ENCODE data around the gene KCNIP3. TPM values are rescaled to one million over a fixed set of nuclear protein-coding genes. Genes with fewer than 3 reads are reported as not detected.

KCNIP3 gene
- total and polyA plus RNA-seq, 9 of the 15 experiments (the other 6 are each of a cell fraction or from before 2014, with no cell fraction given): 0.04 TPM; not detected in 8

GRCh38 chr2:95345563-95346230, 48.5 kb downstream of the KCNIP3 start (continued):
- peak; percentile 68 for TF ChIP-seq MGA (IDR thresholded peaks at IDR 0.05)
- TF ChIP-seq ADNP (tag; IDR thresholded peaks at IDR 0.05): no peak
- no peak for TF ChIP-seq POLR2AphosphoS5 (IDR thresholded peaks at IDR 0.05; ENCODE audit: control insufficient read depth, insufficient read depth, low read depth, low read length)
- TF ChIP-seq CTCFL (IDR thresholded peaks at IDR 0.05; ENCODE audit: borderline replicate concordance, insufficient read depth, low read depth, low read length, poor library complexity, severe bottlenecking): peak; percentile 76
- TF ChIP-seq KLF1 (tag; IDR thresholded peaks at IDR 0.05): 0 out of 2 replicates have a peak, but pooled peaks have one; percentile 42
- peak; percentile 39; the same call in 1 of the 2 replicates for TF ChIP-seq GABPB1 (CRISPR knock-in tag; IDR thresholded peaks at IDR 0.05)
- TF ChIP-seq ZNF507 (tag; conservative IDR thresholded peaks at IDR 0.05): no peak
- no peak for TF ChIP-seq NR2C1 (IDR thresholded peaks at IDR 0.05)
- no peak for TF ChIP-seq NR2C1 (tag; IDR thresholded peaks at IDR 0.05)
- peak; percentile 84 for TF ChIP-seq L3MBTL2 (IDR thresholded peaks at IDR 0.05)

All from K562 (cell line).